Liver (tissue), 3 donors: ENCODE measurements around the gene CHN1.

Experiments used
- GABPA ChIP-seq, 2 donors: IDR thresholded peaks in 1 of 2; conservative IDR thresholded peaks in 1 of 2; 2 replicates each; pipeline ENCODE4 v1.6.1; 2016; ENCODE audit warnings: antibody characterized with exemption in 2 of 2, mild to moderate bottlenecking in 1 of 2, moderate library complexity in 1 of 2
- JUND ChIP-seq, 2 donors: IDR thresholded peaks; 2 replicates each; pipeline ENCODE4 v1.6.1; 2016; ENCODE audit warnings: antibody characterized with exemption in 2 of 2
- RAD21 ChIP-seq, 2 donors: IDR thresholded peaks; 2 replicates each; pipeline ENCODE4 v1.6.1; 2016; ENCODE audit warnings: antibody characterized with exemption in 2 of 2, mild to moderate bottlenecking in 2 of 2
- TF ChIP-seq, protein P1 (sequence below): fragments of 150-350 bp; IDR thresholded peaks from 2 replicates; pipeline ENCODE4 v1.5.1; 2017; ENCODE audit warnings: improper control_type of control experiment, low read depth, low read length; ENCODE audit not compliant: missing input control
- TF ChIP-seq, protein P2 (sequence below): IDR thresholded peaks from 2 replicates; pipeline ENCODE4 v1.6.1; 2016; ENCODE audit warnings: antibody characterized with exemption
- TF ChIP-seq, protein P3 (sequence below): IDR thresholded peaks from 2 replicates; pipeline ENCODE4 v1.6.1; 2016; ENCODE audit warnings: antibody characterized with exemption
- TF ChIP-seq, protein P4 (sequence below): IDR thresholded peaks from 2 replicates; pipeline ENCODE4 v1.6.1; 2016; ENCODE audit warnings: antibody characterized with exemption
- donor health status: healthy.
- donor health status: healthy.

DNA sequence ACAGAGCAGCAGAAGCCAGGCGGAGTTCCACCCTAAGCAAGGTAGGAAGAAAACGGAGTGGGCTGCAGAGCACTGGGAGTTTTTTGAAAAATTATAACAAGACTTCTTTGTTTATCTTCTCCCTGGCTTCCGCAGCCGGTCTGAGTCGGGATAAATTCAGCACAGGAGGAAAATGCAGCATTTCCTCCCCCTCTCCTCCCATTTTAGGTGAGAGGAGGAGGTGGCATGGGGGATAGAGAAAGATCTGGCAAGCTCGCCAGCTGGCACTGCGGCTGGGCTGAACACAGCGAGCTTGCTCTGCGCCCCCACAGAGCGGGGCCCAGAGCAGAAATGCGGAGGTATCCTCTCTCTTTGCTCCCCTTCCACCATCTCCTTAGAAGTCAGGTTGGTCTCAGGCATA is 223.2 kb downstream of the CHN1 start:
- TF ChIP-seq JUND (IDR thresholded peaks at IDR 0.05) (no peak), RAD21 (IDR thresholded peaks at IDR 0.05) (no peak), GABPA (IDR thresholded peaks at IDR 0.05 in 1 of 2, conservative IDR thresholded peaks at IDR 0.05 in 1 of 2) (no peak)
- TF ChIP-seq, protein P1, sequence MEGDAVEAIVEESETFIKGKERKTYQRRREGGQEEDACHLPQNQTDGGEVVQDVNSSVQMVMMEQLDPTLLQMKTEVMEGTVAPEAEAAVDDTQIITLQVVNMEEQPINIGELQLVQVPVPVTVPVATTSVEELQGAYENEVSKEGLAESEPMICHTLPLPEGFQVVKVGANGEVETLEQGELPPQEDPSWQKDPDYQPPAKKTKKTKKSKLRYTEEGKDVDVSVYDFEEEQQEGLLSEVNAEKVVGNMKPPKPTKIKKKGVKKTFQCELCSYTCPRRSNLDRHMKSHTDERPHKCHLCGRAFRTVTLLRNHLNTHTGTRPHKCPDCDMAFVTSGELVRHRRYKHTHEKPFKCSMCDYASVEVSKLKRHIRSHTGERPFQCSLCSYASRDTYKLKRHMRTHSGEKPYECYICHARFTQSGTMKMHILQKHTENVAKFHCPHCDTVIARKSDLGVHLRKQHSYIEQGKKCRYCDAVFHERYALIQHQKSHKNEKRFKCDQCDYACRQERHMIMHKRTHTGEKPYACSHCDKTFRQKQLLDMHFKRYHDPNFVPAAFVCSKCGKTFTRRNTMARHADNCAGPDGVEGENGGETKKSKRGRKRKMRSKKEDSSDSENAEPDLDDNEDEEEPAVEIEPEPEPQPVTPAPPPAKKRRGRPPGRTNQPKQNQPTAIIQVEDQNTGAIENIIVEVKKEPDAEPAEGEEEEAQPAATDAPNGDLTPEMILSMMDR, result no peak
- TF ChIP-seq, protein P2, sequence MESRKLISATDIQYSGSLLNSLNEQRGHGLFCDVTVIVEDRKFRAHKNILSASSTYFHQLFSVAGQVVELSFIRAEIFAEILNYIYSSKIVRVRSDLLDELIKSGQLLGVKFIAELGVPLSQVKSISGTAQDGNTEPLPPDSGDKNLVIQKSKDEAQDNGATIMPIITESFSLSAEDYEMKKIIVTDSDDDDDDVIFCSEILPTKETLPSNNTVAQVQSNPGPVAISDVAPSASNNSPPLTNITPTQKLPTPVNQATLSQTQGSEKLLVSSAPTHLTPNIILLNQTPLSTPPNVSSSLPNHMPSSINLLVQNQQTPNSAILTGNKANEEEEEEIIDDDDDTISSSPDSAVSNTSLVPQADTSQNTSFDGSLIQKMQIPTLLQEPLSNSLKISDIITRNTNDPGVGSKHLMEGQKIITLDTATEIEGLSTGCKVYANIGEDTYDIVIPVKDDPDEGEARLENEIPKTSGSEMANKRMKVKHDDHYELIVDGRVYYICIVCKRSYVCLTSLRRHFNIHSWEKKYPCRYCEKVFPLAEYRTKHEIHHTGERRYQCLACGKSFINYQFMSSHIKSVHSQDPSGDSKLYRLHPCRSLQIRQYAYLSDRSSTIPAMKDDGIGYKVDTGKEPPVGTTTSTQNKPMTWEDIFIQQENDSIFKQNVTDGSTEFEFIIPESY, result no peak
- TF ChIP-seq, protein P3, sequence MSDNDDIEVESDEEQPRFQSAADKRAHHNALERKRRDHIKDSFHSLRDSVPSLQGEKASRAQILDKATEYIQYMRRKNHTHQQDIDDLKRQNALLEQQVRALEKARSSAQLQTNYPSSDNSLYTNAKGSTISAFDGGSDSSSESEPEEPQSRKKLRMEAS, result no peak
- TF ChIP-seq, protein P4, sequence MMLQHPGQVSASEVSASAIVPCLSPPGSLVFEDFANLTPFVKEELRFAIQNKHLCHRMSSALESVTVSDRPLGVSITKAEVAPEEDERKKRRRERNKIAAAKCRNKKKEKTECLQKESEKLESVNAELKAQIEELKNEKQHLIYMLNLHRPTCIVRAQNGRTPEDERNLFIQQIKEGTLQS, result no peak
